Articular chondrocyte of knee joint (primary cell): ENCODE results near the gene COMP. TPM values are rescaled to one million over a fixed set of nuclear protein-coding genes. Genes with fewer than 3 reads are reported as not detected.

Experiments used
- total RNA-seq: library from RNA; depleted of rRNA; stranded (reverse); fragments of >200 nt; gene quantifications from 2 replicates; pipeline ENCODE4 v1.2.3, GENCODE V29; 2012

Gene COMP
- total RNA-seq: 95.9 and 107 TPM in 2 replicates

DNA sequence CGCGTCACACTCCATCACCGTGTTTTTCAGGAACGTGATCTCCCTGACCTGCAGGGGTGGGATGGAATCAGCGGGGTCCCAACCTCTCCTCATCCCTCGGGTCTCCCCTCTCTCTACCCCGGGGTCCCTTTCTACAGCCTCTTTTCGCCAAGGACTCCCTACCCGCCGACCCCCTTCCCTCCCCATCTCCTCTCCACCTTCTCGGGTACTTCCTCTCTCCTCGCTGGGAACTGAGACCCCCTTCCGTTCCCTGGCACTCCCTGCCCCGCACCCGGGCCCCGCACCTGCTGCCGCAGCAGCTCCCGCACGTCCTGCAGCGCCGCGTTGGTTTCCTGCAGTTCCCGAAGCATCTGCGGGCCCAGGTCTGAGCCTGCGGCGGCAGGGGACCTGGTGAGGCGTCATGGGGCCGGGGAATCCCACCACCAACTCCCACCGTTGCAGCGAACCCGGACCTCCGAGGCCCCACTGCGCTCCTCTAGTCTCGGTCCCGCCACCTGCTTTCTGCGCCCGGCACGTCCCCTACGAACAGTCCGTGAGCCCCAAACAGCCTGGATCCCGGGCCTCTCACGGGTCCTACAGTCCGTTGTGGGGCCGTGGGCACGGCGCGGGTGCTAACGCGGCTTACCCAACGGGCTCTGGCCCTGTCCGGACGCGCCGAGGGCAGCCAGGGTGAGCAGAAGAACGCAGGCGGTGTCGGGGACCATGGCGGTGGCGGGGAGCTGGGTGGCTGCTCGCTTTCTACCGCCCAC, at the start of gene COMP:
Gene COMP, minus strand, starts transcription at position 740 of the 749 bp plus-strand sequence. Its CDS starts 36 bp downstream, at position 704.

DNA sequence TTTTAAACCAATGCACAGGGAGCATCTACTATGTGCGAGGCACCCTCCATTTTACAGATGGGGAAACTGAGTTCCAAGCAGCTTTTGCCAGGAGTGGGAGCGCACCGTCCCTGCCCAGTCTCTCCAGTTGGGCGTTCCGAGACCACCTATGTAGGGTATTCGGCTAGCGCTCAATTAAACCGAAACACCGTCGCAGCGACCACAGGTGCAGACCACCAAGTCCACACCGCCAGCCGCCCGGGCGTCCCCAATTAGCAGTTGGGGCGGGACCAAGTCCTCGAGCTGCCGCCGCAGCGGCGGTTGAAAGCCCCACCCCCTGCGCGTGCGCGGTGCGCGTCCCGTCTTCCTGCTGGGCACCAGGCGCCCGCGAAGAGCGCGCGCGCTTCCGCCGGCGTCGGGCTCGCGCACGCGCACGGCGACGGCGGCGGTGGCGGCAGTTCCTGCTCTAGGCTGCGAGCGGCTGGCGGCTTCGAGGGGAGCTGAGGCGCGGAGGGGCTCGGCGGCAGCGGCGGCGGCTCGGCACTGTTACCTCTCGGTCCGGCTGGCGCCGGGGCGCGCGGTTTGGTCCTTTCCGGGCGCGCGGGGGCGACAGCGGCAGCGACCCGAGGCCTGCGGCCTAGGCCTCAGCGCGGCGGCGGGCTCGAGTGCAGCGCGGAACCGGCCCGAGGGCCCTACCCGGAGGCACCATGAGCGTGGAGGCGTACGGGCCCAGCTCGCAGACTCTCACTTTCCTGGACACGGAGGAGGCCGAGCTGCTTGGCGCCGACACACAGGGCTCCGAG, 40.6 kb upstream of the COMP start, which contains the start of gene UPF1:
Gene UPF1, plus strand, starts transcription at position 436 of the 782 bp plus-strand sequence. Its CDS starts 251 bp downstream, at position 687.

Other genes starting within 250 kb of the COMP start
- gene FKBP8, start 247.7 kb downstream of the COMP start, total RNA-seq: 228 and 230 TPM in 2 replicates
- 91.9 and 110 TPM in 2 replicates for gene KXD1, start 233.4 kb downstream of the COMP start, total RNA-seq
- gene UBA52, start 219.4 kb downstream of the COMP start, total RNA-seq: 577 and 674 TPM in 2 replicates
- 33.5 and 34.6 TPM in 2 replicates for gene REX1BD, start 202.5 kb downstream of the COMP start, total RNA-seq
- gene CRLF1, start 184.5 kb downstream of the COMP start, total RNA-seq: 49.8 and 60.5 TPM in 2 replicates
- gene TMEM59L, start 178.4 kb downstream of the COMP start, total RNA-seq: 0.65 and 1.3 TPM in 2 replicates
- 3.8 and 4.2 TPM in 2 replicates for gene KLHL26, start 154.3 kb downstream of the COMP start, total RNA-seq
- gene CRTC1, start 107.6 kb downstream of the COMP start, total RNA-seq: 3.1 and 3.9 TPM in 2 replicates
- gene UPF1, start 40.7 kb upstream of the COMP start, total RNA-seq: 53.5 and 55.3 TPM in 2 replicates
- gene CERS1, start 104.9 kb upstream of the COMP start, total RNA-seq: 0.11 and 0.13 TPM in 2 replicates
- gene COPE, start 128.1 kb upstream of the COMP start, total RNA-seq: 136 and 148 TPM in 2 replicates
- 37.9 and 38.4 TPM in 2 replicates for gene DDX49, start 128.4 kb upstream of the COMP start, total RNA-seq
- 52.5 and 60.0 TPM in 2 replicates for gene HOMER3, start 149.9 kb upstream of the COMP start, total RNA-seq
- 34.7 and 35.5 TPM in 2 replicates for gene SUGP2, start 242.2 kb upstream of the COMP start, total RNA-seq
- 21.5 and 25.6 TPM in 2 replicates for gene ARMC6, start 242.3 kb upstream of the COMP start, total RNA-seq